Liver (tissue), 9 donors: ENCODE measurements around the gene ADGRF4. TPM values are rescaled to one million over a fixed set of nuclear protein-coding genes. Genes with fewer than 3 reads are reported as not detected.

Experiments
- DNase-seq: peaks from one replicate; pipeline ENCODE4 v3.0.0-alpha.2; 2017; ENCODE audit warnings: low spot score
- H3K27ac ChIP-seq, 2 donors: one replicate each; pipeline ENCODE4 v1.7.0; 2013; ENCODE audit warnings: inconsistent platforms in 2 of 2, low read length in 2 of 2, control low read depth in 1 of 2, low read depth in 1 of 2, mild to moderate bottlenecking in 1 of 2
- H3K27me3 ChIP-seq, 4 donors: one replicate each; pipeline versions ENCODE4 v1.6.1 to v1.7.0; 2013; ENCODE audit warnings: low read length in 3 of 4, inconsistent platforms in 1 of 4, mild to moderate bottlenecking in 1 of 4, moderate library complexity in 1 of 4; ENCODE audit not compliant: control insufficient read depth in 4 of 4, insufficient read depth in 4 of 4
- H3K36me3 ChIP-seq, 4 donors: one replicate each; pipeline versions ENCODE4 v1.6.1 to v1.7.0; 2013; ENCODE audit warnings: low read length in 3 of 4, mild to moderate bottlenecking in 3 of 4, low read depth in 1 of 4, moderate library complexity in 1 of 4; ENCODE audit not compliant: control insufficient read depth in 4 of 4, insufficient read depth in 3 of 4
- H3K4me1 ChIP-seq, 4 donors: one replicate each; pipeline versions ENCODE4 v1.6.1 to v1.7.0; 2013; ENCODE audit warnings: low read length in 3 of 4, mild to moderate bottlenecking in 3 of 4, moderate library complexity in 1 of 4; ENCODE audit not compliant: control insufficient read depth in 4 of 4, insufficient read depth in 4 of 4
- H3K4me3 ChIP-seq, 3 donors: one replicate each; pipeline versions ENCODE4 v1.6.1 to v1.7.0; 2013; ENCODE audit warnings: low read length in 3 of 3, control low read depth in 1 of 3, low read depth in 1 of 3, mild to moderate bottlenecking in 1 of 3
- H3K9ac ChIP-seq, 2 donors: one replicate each; pipeline ENCODE4 v1.7.0; 2013; ENCODE audit warnings: low read length in 2 of 2, mild to moderate bottlenecking in 2 of 2, moderate library complexity in 2 of 2, control low read depth in 1 of 2, low read depth in 1 of 2
- H3K9me3 ChIP-seq, 4 donors: one replicate each; pipeline versions ENCODE4 v1.6.1 to v1.7.0; 2013; ENCODE audit warnings: low read length in 3 of 4; ENCODE audit not compliant: control insufficient read depth in 4 of 4
- ATF3 ChIP-seq: IDR thresholded peaks from 2 replicates; pipeline ENCODE4 v1.6.1; 2016; ENCODE audit warnings: antibody characterized with exemption
- EGR1 ChIP-seq, 2 donors: IDR thresholded peaks; 2 replicates each; pipeline ENCODE4 v1.6.1; 2016 to 2018; ENCODE audit warnings: antibody characterized with exemption in 2 of 2, low read depth in 2 of 2
- FOXA1 ChIP-seq: IDR thresholded peaks from 2 replicates; pipeline ENCODE4 v1.6.1; 2016; ENCODE audit warnings: antibody characterized with exemption
- FOXA2 ChIP-seq: IDR thresholded peaks from 2 replicates; pipeline ENCODE4 v1.6.1; 2016; ENCODE audit warnings: antibody characterized with exemption
- GABPA ChIP-seq, 2 donors: IDR thresholded peaks in 1 of 2; conservative IDR thresholded peaks in 1 of 2; 2 replicates each; pipeline ENCODE4 v1.6.1; 2016; ENCODE audit warnings: antibody characterized with exemption in 2 of 2, mild to moderate bottlenecking in 1 of 2, moderate library complexity in 1 of 2
- HNF4A ChIP-seq, 2 donors: conservative IDR thresholded peaks; 2 replicates each; pipeline ENCODE4 v1.6.1; 2016; ENCODE audit warnings: antibody characterized with exemption in 2 of 2, mild to moderate bottlenecking in 2 of 2
- HNF4G ChIP-seq: IDR thresholded peaks from 2 replicates; pipeline ENCODE4 v1.6.1; 2016; ENCODE audit warnings: antibody characterized with exemption
- JUND ChIP-seq, 2 donors: IDR thresholded peaks; 2 replicates each; pipeline ENCODE4 v1.6.1; 2016; ENCODE audit warnings: antibody characterized with exemption in 2 of 2
- NR2F2 ChIP-seq: IDR thresholded peaks from 2 replicates; pipeline ENCODE4 v1.6.1; 2016; ENCODE audit warnings: antibody characterized with exemption
- RAD21 ChIP-seq, 2 donors: IDR thresholded peaks; 2 replicates each; pipeline ENCODE4 v1.6.1; 2016; ENCODE audit warnings: antibody characterized with exemption in 2 of 2, mild to moderate bottlenecking in 2 of 2
- RXRA ChIP-seq, 2 donors: IDR thresholded peaks; 2 replicates each; pipeline ENCODE4 v1.6.1; 2017 to 2018; ENCODE audit warnings: antibody characterized with exemption in 2 of 2, mild to moderate bottlenecking in 1 of 2
- SP1 ChIP-seq: IDR thresholded peaks from 2 replicates; pipeline ENCODE4 v1.6.1; 2018; ENCODE audit warnings: antibody characterized with exemption, mild to moderate bottlenecking
- TAF1 ChIP-seq: conservative IDR thresholded peaks from 2 replicates; pipeline ENCODE4 v1.6.1; 2016; ENCODE audit warnings: antibody characterized with exemption, mild to moderate bottlenecking
- YY1 ChIP-seq: IDR thresholded peaks from 2 replicates; pipeline ENCODE4 v1.6.1; 2016; ENCODE audit warnings: antibody characterized with exemption, mild to moderate bottlenecking
- WGBS: extraction: QIAGEN DNeasy Blood & Tissue Kit; methylation state at CpG from one replicate; pipeline ENCODE4 v1.1.7; 2013; 5-methylcytosine and 5-hydroxymethylcytosine counted together
- polyA plus RNA-seq, 2 donors: library from polyadenylated mRNA; stranded (reverse) in 1 of 2; unstranded in 1 of 2; fragments of 200-250 nt in 1 of 2; fragments of >200 nt in 1 of 2; fragmentation: Nextera tagmentation in 1 of 2; extraction: Ambion mirVana in 1 of 2; gene quantifications; one replicate each; pipeline versions ENCODE4 v1.2.1 to v1.2.3, GENCODE V29; 2013 to 2015
- total RNA-seq, 2 donors: library from RNA; depleted of rRNA; stranded (reverse); fragments of >200 nt; gene quantifications; one replicate each; pipeline ENCODE4 v1.2.3, GENCODE V29; 2014
- TF ChIP-seq, protein P1 (sequence below): IDR thresholded peaks from 2 replicates; pipeline ENCODE4 v1.6.1; 2016; ENCODE audit warnings: antibody characterized with exemption
- TF ChIP-seq, protein P2 (sequence below): fragments of 150-350 bp; IDR thresholded peaks from 2 replicates; pipeline ENCODE4 v1.5.1; 2017; ENCODE audit warnings: improper control_type of control experiment, low read depth, low read length; ENCODE audit not compliant: missing input control
- TF ChIP-seq, protein P3 (sequence below): IDR thresholded peaks from 2 replicates; pipeline ENCODE4 v1.6.1; 2016; ENCODE audit warnings: antibody characterized with exemption, mild to moderate bottlenecking
- donor health status: healthy.
- donor health status: healthy.
- donor health status: healthy.
- donor health status: healthy.
- donor health status: healthy.

The ADGRF4 gene
- total and polyA plus RNA-seq, 4 donors = not detected

GRCh38 chr6:47713200-47713599, 14.8 kb downstream of the ADGRF4 start (continued):
- TF ChIP-seq, protein P1, sequence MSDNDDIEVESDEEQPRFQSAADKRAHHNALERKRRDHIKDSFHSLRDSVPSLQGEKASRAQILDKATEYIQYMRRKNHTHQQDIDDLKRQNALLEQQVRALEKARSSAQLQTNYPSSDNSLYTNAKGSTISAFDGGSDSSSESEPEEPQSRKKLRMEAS = no peak
- TF ChIP-seq FOXA1 = no peak
- no peak for TF ChIP-seq HNF4G
- TF ChIP-seq TAF1 = no peak
- no peak for TF ChIP-seq RAD21 (IDR thresholded peaks at IDR 0.05)
- no peak for TF ChIP-seq HNF4A (conservative IDR thresholded peaks at IDR 0.05)
- TF ChIP-seq YY1 = no peak
- no peak for TF ChIP-seq EGR1 (IDR thresholded peaks at IDR 0.05; ENCODE audit: low read depth in 2 of 2)
- no peak for TF ChIP-seq NR2F2
- no peak for TF ChIP-seq FOXA2

DNA sequence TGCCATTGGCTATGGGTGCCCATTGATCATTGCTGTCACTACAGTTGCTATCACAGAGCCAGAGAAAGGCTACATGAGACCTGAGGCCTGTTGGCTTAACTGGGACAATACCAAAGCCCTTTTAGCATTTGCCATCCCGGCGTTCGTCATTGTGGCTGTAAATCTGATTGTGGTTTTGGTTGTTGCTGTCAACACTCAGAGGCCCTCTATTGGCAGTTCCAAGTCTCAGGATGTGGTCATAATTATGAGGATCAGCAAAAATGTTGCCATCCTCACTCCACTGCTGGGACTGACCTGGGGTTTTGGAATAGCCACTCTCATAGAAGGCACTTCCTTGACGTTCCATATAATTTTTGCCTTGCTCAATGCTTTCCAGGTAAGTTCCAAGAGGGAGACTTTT, 16.4 kb downstream of the ADGRF4 start:
- no peaks in the 10 kb centered on the region for H3K27me3 ChIP-seq
- no peak overlapping the region for H3K27ac ChIP-seq
- no peaks in the 10 kb centered on the region for H3K9me3 ChIP-seq
- no peaks in the 10 kb centered on the region for H3K36me3 ChIP-seq
- no peak overlapping the region for H3K9ac ChIP-seq
- H3K4me3 ChIP-seq = no peak overlapping the region
- WGBS = 85% methylated on average over 4 of the region's 4 CpGs
- no peak for TF ChIP-seq NR2F2
- no peak for TF ChIP-seq FOXA2
- TF ChIP-seq FOXA1 = no peak
- TF ChIP-seq GABPA (IDR thresholded peaks at IDR 0.05 in 1 of 2, conservative IDR thresholded peaks at IDR 0.05 in 1 of 2) = no peak
- no peak for TF ChIP-seq JUND (IDR thresholded peaks at IDR 0.05)
- no peak for TF ChIP-seq RXRA (IDR thresholded peaks at IDR 0.05)
- no peak for DNase-seq
- H3K4me1 ChIP-seq = no peaks in the 10 kb centered on the region

DNA sequence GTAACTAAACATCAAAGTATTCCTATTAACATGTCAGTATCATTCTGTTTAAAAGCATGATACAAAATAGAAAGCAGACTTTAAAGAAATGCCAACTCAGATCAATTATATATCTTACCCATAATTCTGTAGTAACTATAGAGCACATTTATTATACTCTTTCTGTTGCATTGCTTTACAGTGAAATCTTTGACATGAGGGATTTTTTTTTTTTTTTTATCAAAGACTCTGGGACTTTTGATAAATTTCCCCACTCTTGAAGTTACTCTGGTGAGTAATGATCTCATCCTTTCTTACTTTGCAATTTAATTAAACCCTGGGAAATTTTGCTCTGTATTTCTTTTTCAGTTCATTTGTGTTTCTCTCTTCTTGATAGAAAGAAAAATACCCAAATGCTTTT, 17.4 kb downstream of the ADGRF4 start:
- no peak for DNase-seq
- TF ChIP-seq JUND (IDR thresholded peaks at IDR 0.05) = no peak
- TF ChIP-seq, protein P2, sequence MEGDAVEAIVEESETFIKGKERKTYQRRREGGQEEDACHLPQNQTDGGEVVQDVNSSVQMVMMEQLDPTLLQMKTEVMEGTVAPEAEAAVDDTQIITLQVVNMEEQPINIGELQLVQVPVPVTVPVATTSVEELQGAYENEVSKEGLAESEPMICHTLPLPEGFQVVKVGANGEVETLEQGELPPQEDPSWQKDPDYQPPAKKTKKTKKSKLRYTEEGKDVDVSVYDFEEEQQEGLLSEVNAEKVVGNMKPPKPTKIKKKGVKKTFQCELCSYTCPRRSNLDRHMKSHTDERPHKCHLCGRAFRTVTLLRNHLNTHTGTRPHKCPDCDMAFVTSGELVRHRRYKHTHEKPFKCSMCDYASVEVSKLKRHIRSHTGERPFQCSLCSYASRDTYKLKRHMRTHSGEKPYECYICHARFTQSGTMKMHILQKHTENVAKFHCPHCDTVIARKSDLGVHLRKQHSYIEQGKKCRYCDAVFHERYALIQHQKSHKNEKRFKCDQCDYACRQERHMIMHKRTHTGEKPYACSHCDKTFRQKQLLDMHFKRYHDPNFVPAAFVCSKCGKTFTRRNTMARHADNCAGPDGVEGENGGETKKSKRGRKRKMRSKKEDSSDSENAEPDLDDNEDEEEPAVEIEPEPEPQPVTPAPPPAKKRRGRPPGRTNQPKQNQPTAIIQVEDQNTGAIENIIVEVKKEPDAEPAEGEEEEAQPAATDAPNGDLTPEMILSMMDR = no peak
- TF ChIP-seq, protein P1 = no peak
- TF ChIP-seq TAF1 = no peak
- TF ChIP-seq YY1 = no peak
- Histone ChIP-seq H3K4me1 (no peaks in the 10 kb centered on the region), H3K9ac (no peak overlapping the region), H3K36me3 (no peaks in the 10 kb centered on the region), H3K9me3 (no peaks in the 10 kb centered on the region), H3K27ac (no peak overlapping the region), H3K27me3 (no peaks in the 10 kb centered on the region), H3K4me3 (no peak overlapping the region)

GRCh38 chr6:47716207-47716606, 17.8 kb downstream of the ADGRF4 start:
- WGBS = 54% methylated on average over 2 of the region's 2 CpGs
- Histone ChIP-seq H3K36me3 (no peaks in the 10 kb centered on the region), H3K9me3 (no peaks in the 10 kb centered on the region), H3K4me3 (no peak overlapping the region), H3K27me3 (no peaks in the 10 kb centered on the region), H3K4me1 (no peaks in the 10 kb centered on the region), H3K27ac (no peak overlapping the region), H3K9ac (no peak overlapping the region)
- no peak for DNase-seq
- no peak for TF ChIP-seq FOXA1
- no peak for TF ChIP-seq JUND (IDR thresholded peaks at IDR 0.05)
- TF ChIP-seq RAD21 (IDR thresholded peaks at IDR 0.05) = no peak
- TF ChIP-seq GABPA (IDR thresholded peaks at IDR 0.05 in 1 of 2, conservative IDR thresholded peaks at IDR 0.05 in 1 of 2) = no peak
- TF ChIP-seq, protein P3, sequence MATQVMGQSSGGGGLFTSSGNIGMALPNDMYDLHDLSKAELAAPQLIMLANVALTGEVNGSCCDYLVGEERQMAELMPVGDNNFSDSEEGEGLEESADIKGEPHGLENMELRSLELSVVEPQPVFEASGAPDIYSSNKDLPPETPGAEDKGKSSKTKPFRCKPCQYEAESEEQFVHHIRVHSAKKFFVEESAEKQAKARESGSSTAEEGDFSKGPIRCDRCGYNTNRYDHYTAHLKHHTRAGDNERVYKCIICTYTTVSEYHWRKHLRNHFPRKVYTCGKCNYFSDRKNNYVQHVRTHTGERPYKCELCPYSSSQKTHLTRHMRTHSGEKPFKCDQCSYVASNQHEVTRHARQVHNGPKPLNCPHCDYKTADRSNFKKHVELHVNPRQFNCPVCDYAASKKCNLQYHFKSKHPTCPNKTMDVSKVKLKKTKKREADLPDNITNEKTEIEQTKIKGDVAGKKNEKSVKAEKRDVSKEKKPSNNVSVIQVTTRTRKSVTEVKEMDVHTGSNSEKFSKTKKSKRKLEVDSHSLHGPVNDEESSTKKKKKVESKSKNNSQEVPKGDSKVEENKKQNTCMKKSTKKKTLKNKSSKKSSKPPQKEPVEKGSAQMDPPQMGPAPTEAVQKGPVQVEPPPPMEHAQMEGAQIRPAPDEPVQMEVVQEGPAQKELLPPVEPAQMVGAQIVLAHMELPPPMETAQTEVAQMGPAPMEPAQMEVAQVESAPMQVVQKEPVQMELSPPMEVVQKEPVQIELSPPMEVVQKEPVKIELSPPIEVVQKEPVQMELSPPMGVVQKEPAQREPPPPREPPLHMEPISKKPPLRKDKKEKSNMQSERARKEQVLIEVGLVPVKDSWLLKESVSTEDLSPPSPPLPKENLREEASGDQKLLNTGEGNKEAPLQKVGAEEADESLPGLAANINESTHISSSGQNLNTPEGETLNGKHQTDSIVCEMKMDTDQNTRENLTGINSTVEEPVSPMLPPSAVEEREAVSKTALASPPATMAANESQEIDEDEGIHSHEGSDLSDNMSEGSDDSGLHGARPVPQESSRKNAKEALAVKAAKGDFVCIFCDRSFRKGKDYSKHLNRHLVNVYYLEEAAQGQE = no peak
- no peak for TF ChIP-seq FOXA2
- TF ChIP-seq, protein P2 = no peak
- TF ChIP-seq SP1 = no peak
- no peak for TF ChIP-seq TAF1
- TF ChIP-seq RXRA (IDR thresholded peaks at IDR 0.05) = no peak
- no peak for TF ChIP-seq NR2F2
- TF ChIP-seq, protein P1 = no peak
- no peak for TF ChIP-seq ATF3
- no peak for TF ChIP-seq YY1
